GM23338 (cell line): Measurements from ENCODE around the gene KRTAP16-1.

Experiments used
- CREB1 ChIP-seq: fragments of 250-450 bp; sonication (Bioruptor Pico); IDR thresholded peaks from 2 replicates; pipeline ENCODE4 v1.5.0; 2020; ENCODE audit warnings: low read depth, mild to moderate bottlenecking, moderate library complexity
- CTCF ChIP-seq, 2 experiments: fragments of 200-600 bp in 1 of 2; sonication (generic) in 1 of 2; conservative IDR thresholded peaks; 2 replicates each; pipeline versions ENCODE4 v1.5.1 to v1.6.1; 2016 to 2017; ENCODE audit warnings: antibody characterized with exemption in 2 of 2, low read depth in 2 of 2, mild to moderate bottlenecking in 2 of 2, moderate library complexity in 1 of 2
- ETS1 ChIP-seq: IDR thresholded peaks from 2 replicates; pipeline ENCODE4 v1.6.1; 2016; ENCODE audit warnings: antibody characterized with exemption
- EZH2 ChIP-seq: fragments of 200-600 bp; sonication (generic); IDR thresholded peaks from one replicate; pipeline ENCODE4 v1.8.0; 2017; ENCODE audit warnings: antibody characterized with exemption, mild to moderate bottlenecking, low read depth; ENCODE audit not compliant: unreplicated experiment
- EZH2phosphoT487 ChIP-seq: fragments of 200-600 bp; sonication (generic); IDR thresholded peaks from one replicate; pipeline ENCODE4 v1.8.1; 2018; ENCODE audit warnings: antibody characterized with exemption; ENCODE audit not compliant: unreplicated experiment
- JUNB ChIP-seq: IDR thresholded peaks from one replicate; pipeline ENCODE4 v1.6.1; 2016; ENCODE audit warnings: antibody characterized with exemption; ENCODE audit not compliant: unreplicated experiment
- NANOG ChIP-seq: IDR thresholded peaks from 2 replicates; pipeline ENCODE4 v1.6.1; 2016; ENCODE audit warnings: antibody characterized with exemption, borderline replicate concordance
- POLR2AphosphoS5 ChIP-seq: IDR thresholded peaks from 2 replicates; pipeline ENCODE4 v1.6.1; 2016; ENCODE audit warnings: antibody characterized with exemption, low read depth
- REST ChIP-seq: IDR thresholded peaks from one replicate; pipeline ENCODE4 v1.6.1; 2018; ENCODE audit warnings: antibody characterized with exemption; ENCODE audit not compliant: unreplicated experiment
- ZNF114 ChIP-seq: fragments of 250-450 bp; sonication (Bioruptor Pico); IDR thresholded peaks from 2 replicates; pipeline ENCODE4 v1.5.0; 2020; ENCODE audit warnings: mild to moderate bottlenecking, moderate library complexity

- no peak for TF ChIP-seq CTCF (conservative IDR thresholded peaks at IDR 0.05; ENCODE audit: low read depth in 2 of 2)
- TF ChIP-seq REST = no peak
- no peak for TF ChIP-seq CREB1
- TF ChIP-seq EZH2phosphoT487 = no peak
- no peak for TF ChIP-seq EZH2
- TF ChIP-seq POLR2AphosphoS5 = no peak
- no peak for TF ChIP-seq ETS1
- TF ChIP-seq NANOG = no peak
- TF ChIP-seq JUNB = no peak
- TF ChIP-seq ZNF114 (CRISPR knock-in tag) = no peak
Measured at GRCh38 chr17:41264599-41264998, 44.5 kb downstream of the KRTAP16-1 start.
